ENCODE results near the gene THUMPD2. TPM values are rescaled to one million over a fixed set of nuclear protein-coding genes. Genes with fewer than 3 reads are reported as not detected.
"Not testable (repeated sequence)": the region's sequence is repeated elsewhere in the genome, so short reads cannot be mapped to it uniquely, and the experiment has no call there.

THUMPD2 gene
- total RNA-seq, 3 donors from 2014 or later, result 8.4 to 11.4 (median 8.7) TPM

DNA sequence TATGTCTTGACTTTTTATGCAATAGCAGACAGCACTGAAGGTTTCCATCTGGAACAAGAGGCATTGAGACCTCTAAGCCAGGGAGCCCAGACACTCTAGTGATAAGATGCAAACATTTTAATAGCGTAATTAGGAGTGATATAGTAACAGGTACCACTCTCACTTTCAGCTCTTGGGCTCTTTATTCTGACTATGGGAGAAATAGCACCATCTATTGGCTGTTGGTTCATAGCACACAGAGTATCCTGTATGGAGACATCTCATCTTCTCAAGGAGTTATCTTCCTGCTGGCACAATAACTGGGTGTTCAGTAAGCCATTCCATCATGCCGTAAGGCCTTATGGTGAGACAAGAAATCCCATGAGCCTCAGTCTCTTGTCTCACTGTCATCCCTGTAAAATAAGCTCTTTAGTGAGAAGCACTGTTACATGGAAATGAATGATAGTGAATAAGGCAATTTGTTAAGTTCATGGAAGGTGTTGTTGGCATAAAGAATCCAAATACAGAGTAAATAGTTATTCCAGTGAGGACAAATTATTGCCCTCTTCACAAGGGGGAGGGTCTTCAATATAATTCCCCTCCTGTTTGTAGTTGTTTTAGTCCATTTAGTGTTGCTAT is 48.3 kb downstream of the THUMPD2 start:
- Histone ChIP-seq H3K4me3 (no peak overlapping the region), H3K36me3 (ENCODE audit: low read depth) (no peaks in the 10 kb centered on the region), H3K4me1 (ENCODE audit: low read depth) (no peaks in the 10 kb centered on the region), H3K9me3 (no peaks in the 10 kb centered on the region)
- DNase-seq (peak in 1 of 3 donors; percentile 12), ATAC-seq (peak; percentile 62)
- intact Hi-C loops (cut with DNase I, micrococcal nuclease), result no loop called here
- TF ChIP-seq, protein P1, sequence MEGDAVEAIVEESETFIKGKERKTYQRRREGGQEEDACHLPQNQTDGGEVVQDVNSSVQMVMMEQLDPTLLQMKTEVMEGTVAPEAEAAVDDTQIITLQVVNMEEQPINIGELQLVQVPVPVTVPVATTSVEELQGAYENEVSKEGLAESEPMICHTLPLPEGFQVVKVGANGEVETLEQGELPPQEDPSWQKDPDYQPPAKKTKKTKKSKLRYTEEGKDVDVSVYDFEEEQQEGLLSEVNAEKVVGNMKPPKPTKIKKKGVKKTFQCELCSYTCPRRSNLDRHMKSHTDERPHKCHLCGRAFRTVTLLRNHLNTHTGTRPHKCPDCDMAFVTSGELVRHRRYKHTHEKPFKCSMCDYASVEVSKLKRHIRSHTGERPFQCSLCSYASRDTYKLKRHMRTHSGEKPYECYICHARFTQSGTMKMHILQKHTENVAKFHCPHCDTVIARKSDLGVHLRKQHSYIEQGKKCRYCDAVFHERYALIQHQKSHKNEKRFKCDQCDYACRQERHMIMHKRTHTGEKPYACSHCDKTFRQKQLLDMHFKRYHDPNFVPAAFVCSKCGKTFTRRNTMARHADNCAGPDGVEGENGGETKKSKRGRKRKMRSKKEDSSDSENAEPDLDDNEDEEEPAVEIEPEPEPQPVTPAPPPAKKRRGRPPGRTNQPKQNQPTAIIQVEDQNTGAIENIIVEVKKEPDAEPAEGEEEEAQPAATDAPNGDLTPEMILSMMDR (IDR thresholded peaks at IDR 0.05), result peak; percentile 30

DNA sequence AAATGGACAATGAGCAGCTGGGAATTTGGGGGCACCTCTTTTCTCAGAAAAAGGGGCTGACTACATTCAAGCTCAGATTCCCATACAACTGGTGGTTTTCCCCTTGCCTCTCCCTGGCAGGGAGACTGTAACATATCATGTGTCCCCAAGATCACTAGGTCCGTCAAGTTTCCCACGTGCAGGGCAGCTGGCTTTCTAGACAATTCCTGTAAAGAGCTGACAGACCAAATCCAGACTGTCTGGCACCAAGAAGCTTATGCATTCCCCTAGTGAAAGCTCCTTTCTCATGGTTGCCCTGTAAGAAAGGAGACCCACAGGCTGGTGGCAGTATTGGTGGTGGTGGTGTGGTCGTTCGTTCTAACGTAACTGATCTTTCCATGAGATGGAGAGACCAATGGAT is 48.8 kb downstream of the THUMPD2 start:
- DNase-seq, result no peak
- Histone ChIP-seq H3K36me3 (ENCODE audit: low read depth) (no peaks in the 10 kb centered on the region), H3K4me3 (no peak overlapping the region), H3K9me3 (no peaks in the 10 kb centered on the region), H3K4me1 (ENCODE audit: low read depth) (no peaks in the 10 kb centered on the region)
- TF ChIP-seq, protein P1 (IDR thresholded peaks at IDR 0.05), result no peak
- ATAC-seq, result no peak
- intact Hi-C loops (cut with DNase I, micrococcal nuclease), result no loop called here

DNA sequence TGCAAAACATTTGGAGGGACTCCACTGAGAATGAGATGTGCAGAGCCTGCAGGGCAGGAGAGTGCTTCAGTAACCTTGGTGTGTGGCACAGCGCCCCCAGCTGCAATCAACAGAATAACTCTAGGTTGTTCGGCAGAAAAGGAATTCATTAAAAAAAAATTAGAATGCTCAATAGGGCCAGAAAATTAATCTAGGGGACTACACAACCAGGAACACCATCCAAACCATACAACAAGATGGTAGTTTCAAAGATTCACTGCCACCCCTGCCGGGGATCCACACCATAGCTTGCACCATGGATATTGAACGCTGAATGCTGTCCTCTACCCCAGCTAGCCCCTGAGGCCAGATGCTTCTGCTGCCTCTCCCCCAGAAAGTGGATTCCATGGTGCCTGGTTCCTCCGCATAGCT is 50.1 kb downstream of the THUMPD2 start:
- Histone ChIP-seq H3K4me3 (no peak overlapping the region), H3K9me3 (no peaks in the 10 kb centered on the region), H3K4me1 (ENCODE audit: low read depth) (no peaks in the 10 kb centered on the region), H3K36me3 (ENCODE audit: low read depth) (no peaks in the 10 kb centered on the region)
- peak; percentile 63 for ATAC-seq
- intact Hi-C loops (cut with DNase I, micrococcal nuclease), result no loop called here
- DNase-seq, result peak in 2 of 3 donors; percentile 31 to 44
- TF ChIP-seq, protein P1 (IDR thresholded peaks at IDR 0.05), result peak; percentile 53

DNA sequence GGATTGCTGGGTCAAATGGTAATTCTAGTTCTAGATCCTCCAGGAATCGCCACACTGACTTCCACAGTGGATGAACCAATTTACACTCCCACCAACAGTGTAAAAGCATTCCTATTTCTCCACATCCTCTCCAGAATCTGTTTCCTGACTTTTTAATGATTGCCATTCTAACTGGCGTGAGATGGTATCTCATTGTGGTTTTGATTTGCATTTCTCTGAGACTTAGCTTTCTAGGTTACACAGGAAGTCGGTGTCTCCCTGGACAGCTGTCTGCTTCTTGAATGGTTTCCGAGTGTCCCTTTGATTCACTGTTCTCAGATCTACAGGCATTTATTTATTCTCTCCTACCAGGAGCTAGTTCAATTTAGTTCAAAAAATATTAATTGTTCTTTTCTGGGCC is 51.0 kb downstream of the THUMPD2 start:
- ATAC-seq; H3K4me3 ChIP-seq; H3K36me3 ChIP-seq (ENCODE audit: low read depth); H3K9me3 ChIP-seq; H3K4me1 ChIP-seq (ENCODE audit: low read depth); DNase-seq; intact Hi-C loops (cut with DNase I, micrococcal nuclease): not testable (repeated sequence)

DNA sequence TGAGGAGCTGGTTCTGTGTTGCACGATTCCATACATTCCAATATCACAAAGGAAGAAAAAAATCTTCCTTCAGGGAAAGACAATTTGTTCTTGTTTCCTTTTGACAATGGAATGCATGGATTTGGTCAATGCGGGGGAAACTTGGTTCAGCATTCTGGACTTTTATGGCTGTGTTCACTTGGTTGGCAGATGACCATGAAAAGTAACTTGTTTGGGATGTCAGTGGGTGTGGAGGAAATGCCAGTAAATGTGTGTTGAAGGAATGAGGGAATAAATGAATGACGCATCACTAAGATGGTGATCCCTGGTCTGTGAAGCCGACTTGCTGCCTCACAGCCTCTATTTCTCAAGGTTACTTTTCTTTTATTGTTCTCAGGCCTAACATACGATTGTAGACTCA is 53.7 kb downstream of the THUMPD2 start:
- TF ChIP-seq, protein P1 (IDR thresholded peaks at IDR 0.05), result no peak
- Histone ChIP-seq H3K9me3 (no peaks in the 10 kb centered on the region), H3K4me3 (no peak overlapping the region), H3K36me3 (ENCODE audit: low read depth) (no peaks in the 10 kb centered on the region), H3K4me1 (ENCODE audit: low read depth) (no peaks in the 10 kb centered on the region)
- intact Hi-C loops (cut with DNase I, micrococcal nuclease), result no loop called here
- no peak for ATAC-seq
- DNase-seq, result no peak

DNA sequence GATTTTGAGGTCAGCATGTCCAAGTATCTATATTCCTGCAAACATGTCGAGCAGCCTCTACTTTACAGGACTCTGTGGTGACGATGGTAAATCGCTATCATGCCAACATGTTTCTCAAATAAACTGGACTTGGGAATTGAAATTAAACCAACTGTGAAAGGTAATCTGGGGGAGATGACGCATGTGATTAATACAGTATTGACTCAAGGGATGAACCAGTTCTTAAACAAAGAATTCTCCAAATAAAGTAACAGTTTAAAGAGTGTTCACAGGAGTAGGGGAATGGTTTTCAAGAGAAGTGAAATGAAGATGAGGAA is 54.3 kb downstream of the THUMPD2 start:
- Histone ChIP-seq H3K9me3 (no peaks in the 10 kb centered on the region), H3K4me3 (no peak overlapping the region), H3K4me1 (ENCODE audit: low read depth) (no peaks in the 10 kb centered on the region), H3K36me3 (ENCODE audit: low read depth) (no peaks in the 10 kb centered on the region)
- intact Hi-C loops (cut with DNase I, micrococcal nuclease), result no loop called here
- DNase-seq (no peak), ATAC-seq (no peak)
- TF ChIP-seq, protein P1 (IDR thresholded peaks at IDR 0.05), result no peak

All from mucosa of descending colon (tissue), 3 donors.